ENCODE results near the gene PYGM. TPM values are rescaled to one million over a fixed set of nuclear protein-coding genes. Genes with fewer than 3 reads are reported as not detected.

The PYGM gene
- total and polyA plus RNA-seq, 2 experiments from 2014 or later, result 1.5 to 3.9 TPM

DNA sequence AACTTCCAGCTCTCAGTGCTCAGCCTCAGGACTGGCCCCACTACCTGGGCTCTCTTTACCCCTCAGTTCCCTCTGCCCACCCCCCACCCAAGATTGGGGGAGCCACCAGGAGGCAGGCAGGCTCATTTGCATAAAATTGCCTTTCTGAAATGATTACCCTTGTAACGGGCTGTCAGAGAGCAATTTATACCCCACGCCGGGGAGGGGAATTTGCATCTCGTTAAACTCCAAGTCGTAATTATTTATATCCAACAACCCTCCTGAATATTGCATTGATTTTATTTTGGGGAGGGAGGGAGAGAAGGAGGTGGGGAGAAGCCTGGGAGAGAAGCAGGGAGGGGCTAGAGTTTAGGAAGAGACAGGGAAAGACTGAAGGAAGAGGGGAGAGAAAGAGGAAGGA lies 45.1 kb downstream of the PYGM start:
- Histone ChIP-seq H3K79me2 (replicated peaks; ENCODE audit: insufficient read depth) (no peaks in the 10 kb centered on the region), H3K36me3 (ENCODE audit: insufficient read depth) (no peaks in the 10 kb centered on the region), H3K4me2 (peak overlapping the region; percentile 88), H3F3A (replicated peaks; ENCODE audit: low read depth) (peaks cover 18% of the 10 kb centered on the region), H4K20me1 (replicated peaks; ENCODE audit: insufficient read depth) (peaks cover 5% of the 10 kb centered on the region; the same call in 1 of the 2 replicates), H3K4me1 (ENCODE audit: insufficient read depth) (peaks cover 40% of the 10 kb centered on the region), H3K9me2 (ENCODE audit: insufficient read depth) (no peaks in the 10 kb centered on the region), H3K4me3 (no peak overlapping the region; the same call in 1 of the 2 replicates), H2AFZ (no peak overlapping the region), H3K27me3 (ENCODE audit: insufficient read depth) (peaks cover 45% of the 10 kb centered on the region), H3K27ac (ENCODE audit: low read depth) (no peak overlapping the region)
- Mint-ChIP-seq H3K4me3 (peak overlapping the region; percentile 67; the same call in 1 of the 3 replicates), H3K9me3 (no peaks in the 10 kb centered on the region), H3K27ac (no peak overlapping the region), H3K36me3 (ENCODE audit: low read depth) (no peaks in the 10 kb centered on the region; the same call in 2 of the 3 replicates), H3K27me3 (ENCODE audit: insufficient read depth, low read depth, poor library complexity) (peaks cover 59% of the 10 kb centered on the region), H3K4me1 (peaks cover 60% of the 10 kb centered on the region)
- DNase-seq (ENCODE audit: low spot score), result no peak
- no peak for ATAC-seq
- no peak for TF ChIP-seq REST (IDR thresholded peaks at IDR 0.05; ENCODE audit: unreplicated experiment)
- no peak for TF ChIP-seq CREB1 (CRISPR knock-in tag; IDR thresholded peaks at IDR 0.05; ENCODE audit: low read depth)
- no peak for TF ChIP-seq EZH2phosphoT487 (IDR thresholded peaks at IDR 0.05; ENCODE audit: unreplicated experiment)
- no peak for TF ChIP-seq EZH2 (IDR thresholded peaks at IDR 0.05; ENCODE audit: low read depth, unreplicated experiment)
- no peak for TF ChIP-seq STAT1 (IDR thresholded peaks at IDR 0.05; ENCODE audit: unreplicated experiment)
- TF ChIP-seq, protein P1, sequence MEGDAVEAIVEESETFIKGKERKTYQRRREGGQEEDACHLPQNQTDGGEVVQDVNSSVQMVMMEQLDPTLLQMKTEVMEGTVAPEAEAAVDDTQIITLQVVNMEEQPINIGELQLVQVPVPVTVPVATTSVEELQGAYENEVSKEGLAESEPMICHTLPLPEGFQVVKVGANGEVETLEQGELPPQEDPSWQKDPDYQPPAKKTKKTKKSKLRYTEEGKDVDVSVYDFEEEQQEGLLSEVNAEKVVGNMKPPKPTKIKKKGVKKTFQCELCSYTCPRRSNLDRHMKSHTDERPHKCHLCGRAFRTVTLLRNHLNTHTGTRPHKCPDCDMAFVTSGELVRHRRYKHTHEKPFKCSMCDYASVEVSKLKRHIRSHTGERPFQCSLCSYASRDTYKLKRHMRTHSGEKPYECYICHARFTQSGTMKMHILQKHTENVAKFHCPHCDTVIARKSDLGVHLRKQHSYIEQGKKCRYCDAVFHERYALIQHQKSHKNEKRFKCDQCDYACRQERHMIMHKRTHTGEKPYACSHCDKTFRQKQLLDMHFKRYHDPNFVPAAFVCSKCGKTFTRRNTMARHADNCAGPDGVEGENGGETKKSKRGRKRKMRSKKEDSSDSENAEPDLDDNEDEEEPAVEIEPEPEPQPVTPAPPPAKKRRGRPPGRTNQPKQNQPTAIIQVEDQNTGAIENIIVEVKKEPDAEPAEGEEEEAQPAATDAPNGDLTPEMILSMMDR (conservative IDR thresholded peaks at IDR 0.05; ENCODE audit: low read depth in 2 of 2), result no peak
- TF ChIP-seq ZNF331 (CRISPR knock-in tag; IDR thresholded peaks at IDR 0.05; ENCODE audit: low read depth), result no peak
- TF ChIP-seq, protein P2, sequence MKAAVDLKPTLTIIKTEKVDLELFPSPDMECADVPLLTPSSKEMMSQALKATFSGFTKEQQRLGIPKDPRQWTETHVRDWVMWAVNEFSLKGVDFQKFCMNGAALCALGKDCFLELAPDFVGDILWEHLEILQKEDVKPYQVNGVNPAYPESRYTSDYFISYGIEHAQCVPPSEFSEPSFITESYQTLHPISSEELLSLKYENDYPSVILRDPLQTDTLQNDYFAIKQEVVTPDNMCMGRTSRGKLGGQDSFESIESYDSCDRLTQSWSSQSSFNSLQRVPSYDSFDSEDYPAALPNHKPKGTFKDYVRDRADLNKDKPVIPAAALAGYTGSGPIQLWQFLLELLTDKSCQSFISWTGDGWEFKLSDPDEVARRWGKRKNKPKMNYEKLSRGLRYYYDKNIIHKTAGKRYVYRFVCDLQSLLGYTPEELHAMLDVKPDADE (IDR thresholded peaks at IDR 0.05), result no peak
- TF ChIP-seq, protein P3, sequence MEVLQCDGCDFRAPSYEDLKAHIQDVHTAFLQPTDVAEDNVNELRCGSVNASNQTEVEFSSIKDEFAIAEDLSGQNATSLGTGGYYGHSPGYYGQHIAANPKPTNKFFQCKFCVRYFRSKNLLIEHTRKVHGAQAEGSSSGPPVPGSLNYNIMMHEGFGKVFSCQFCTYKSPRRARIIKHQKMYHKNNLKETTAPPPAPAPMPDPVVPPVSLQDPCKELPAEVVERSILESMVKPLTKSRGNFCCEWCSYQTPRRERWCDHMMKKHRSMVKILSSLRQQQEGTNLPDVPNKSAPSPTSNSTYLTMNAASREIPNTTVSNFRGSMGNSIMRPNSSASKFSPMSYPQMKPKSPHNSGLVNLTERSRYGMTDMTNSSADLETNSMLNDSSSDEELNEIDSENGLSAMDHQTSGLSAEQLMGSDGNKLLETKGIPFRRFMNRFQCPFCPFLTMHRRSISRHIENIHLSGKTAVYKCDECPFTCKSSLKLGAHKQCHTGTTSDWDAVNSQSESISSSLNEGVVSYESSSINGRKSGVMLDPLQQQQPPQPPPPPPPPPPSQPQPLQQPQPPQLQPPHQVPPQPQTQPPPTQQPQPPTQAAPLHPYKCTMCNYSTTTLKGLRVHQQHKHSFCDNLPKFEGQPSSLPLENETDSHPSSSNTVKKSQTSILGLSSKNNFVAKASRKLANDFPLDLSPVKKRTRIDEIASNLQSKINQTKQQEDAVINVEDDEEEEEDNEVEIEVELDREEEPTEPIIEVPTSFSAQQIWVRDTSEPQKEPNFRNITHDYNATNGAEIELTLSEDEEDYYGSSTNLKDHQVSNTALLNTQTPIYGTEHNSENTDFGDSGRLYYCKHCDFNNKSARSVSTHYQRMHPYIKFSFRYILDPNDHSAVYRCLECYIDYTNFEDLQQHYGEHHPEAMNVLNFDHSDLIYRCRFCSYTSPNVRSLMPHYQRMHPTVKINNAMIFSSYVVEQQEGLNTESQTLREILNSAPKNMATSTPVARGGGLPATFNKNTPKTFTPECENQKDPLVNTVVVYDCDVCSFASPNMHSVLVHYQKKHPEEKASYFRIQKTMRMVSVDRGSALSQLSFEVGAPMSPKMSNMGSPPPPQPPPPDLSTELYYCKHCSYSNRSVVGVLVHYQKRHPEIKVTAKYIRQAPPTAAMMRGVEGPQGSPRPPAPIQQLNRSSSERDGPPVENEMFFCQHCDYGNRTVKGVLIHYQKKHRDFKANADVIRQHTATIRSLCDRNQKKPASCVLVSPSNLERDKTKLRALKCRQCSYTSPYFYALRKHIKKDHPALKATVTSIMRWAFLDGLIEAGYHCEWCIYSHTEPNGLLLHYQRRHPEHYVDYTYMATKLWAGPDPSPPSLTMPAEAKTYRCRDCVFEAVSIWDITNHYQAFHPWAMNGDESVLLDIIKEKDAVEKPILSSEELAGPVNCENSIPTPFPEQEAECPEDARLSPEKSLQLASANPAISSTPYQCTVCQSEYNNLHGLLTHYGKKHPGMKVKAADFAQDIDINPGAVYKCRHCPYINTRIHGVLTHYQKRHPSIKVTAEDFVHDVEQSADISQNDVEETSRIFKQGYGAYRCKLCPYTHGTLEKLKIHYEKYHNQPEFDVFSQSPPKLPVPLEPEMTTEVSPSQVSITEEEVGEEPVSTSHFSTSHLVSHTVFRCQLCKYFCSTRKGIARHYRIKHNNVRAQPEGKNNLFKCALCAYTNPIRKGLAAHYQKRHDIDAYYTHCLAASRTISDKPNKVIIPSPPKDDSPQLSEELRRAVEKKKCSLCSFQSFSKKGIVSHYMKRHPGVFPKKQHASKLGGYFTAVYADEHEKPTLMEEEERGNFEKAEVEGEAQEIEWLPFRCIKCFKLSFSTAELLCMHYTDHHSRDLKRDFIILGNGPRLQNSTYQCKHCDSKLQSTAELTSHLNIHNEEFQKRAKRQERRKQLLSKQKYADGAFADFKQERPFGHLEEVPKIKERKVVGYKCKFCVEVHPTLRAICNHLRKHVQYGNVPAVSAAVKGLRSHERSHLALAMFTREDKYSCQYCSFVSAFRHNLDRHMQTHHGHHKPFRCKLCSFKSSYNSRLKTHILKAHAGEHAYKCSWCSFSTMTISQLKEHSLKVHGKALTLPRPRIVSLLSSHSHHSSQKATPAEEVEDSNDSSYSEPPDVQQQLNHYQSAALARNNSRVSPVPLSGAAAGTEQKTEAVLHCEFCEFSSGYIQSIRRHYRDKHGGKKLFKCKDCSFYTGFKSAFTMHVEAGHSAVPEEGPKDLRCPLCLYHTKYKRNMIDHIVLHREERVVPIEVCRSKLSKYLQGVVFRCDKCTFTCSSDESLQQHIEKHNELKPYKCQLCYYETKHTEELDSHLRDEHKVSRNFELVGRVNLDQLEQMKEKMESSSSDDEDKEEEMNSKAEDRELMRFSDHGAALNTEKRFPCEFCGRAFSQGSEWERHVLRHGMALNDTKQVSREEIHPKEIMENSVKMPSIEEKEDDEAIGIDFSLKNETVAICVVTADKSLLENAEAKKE (CRISPR knock-in tag; IDR thresholded peaks at IDR 0.05), result no peak
- no peak for TF ChIP-seq POLR2AphosphoS5 (IDR thresholded peaks at IDR 0.05; ENCODE audit: low read depth)
- no peak for TF ChIP-seq ZNF114 (CRISPR knock-in tag; IDR thresholded peaks at IDR 0.05)
- TF ChIP-seq JUNB (IDR thresholded peaks at IDR 0.05; ENCODE audit: unreplicated experiment), result no peak
- TF ChIP-seq NANOG (IDR thresholded peaks at IDR 0.05; ENCODE audit: borderline replicate concordance), result no peak

Data from GM23338 (cell line).